ENCODE measurements around the gene RABL6. TPM values are rescaled to one million over a fixed set of nuclear protein-coding genes. Genes with fewer than 3 reads are reported as not detected.
A peak's percentile ranks its signal among the peaks of the same experiment; 100 is the strongest.

The RABL6 gene
- total RNA-seq, 2 experiments from 2014 or later: 113 to 133 TPM

GRCh38 chr9:136846376-136847087 is 38.8 kb downstream of the RABL6 start:
- Histone ChIP-seq H3K9me3 (ENCODE audit: low read length) (no peaks in the 10 kb centered on the region), H4K20me1 (ENCODE audit: insufficient read depth, low read length) (no peaks in the 10 kb centered on the region), H3K4me2 (ENCODE audit: low read length) (no peak overlapping the region), H3K4me1 (ENCODE audit: insufficient read depth, low read length, poor library complexity, severe bottlenecking) (peaks cover 29% of the 10 kb centered on the region), H3K4me3 (ENCODE audit: low read depth, low read length, poor library complexity, severe bottlenecking) (no peak overlapping the region), H3K9me2 (ENCODE audit: insufficient read depth, low read length) (no peaks in the 10 kb centered on the region), H3K27ac (ENCODE audit: low read depth, low read length, poor library complexity, severe bottlenecking) (no peak overlapping the region), H3K79me2 (ENCODE audit: insufficient read depth, low read depth, low read length) (no peaks in the 10 kb centered on the region), H2AFZ (ENCODE audit: low read length) (no peak overlapping the region), H3K36me3 (ENCODE audit: insufficient read depth, low read length) (peaks cover 4% of the 10 kb centered on the region)
- TF ChIP-seq CTCF (conservative IDR thresholded peaks at IDR 0.05; ENCODE audit: low read length) (no peak), EZH2phosphoT487 (IDR thresholded peaks at IDR 0.05; ENCODE audit: borderline replicate concordance, low read depth, low read length) (no peak)
- BruUV-seq (replicated peaks): no TSS peak
- ChIA-PET CTCF (ENCODE audit: unreplicated experiment) (no interaction called here), POLR2A (interaction anchor here (0.6 kb wide), 1 partner anchor 386 kb away, joined by 3 read pairs; no protein-coding TSS in a partner anchor)
- DNase-seq (ENCODE audit: low spot score): no peak
- intact Hi-C loops (cut with micrococcal nuclease; ENCODE audit: unreplicated experiment): no loop called here

GRCh38 chr9:136847088-136847825 is 39.5 kb downstream of the RABL6 start:
- CTCF ChIA-PET (ENCODE audit: unreplicated experiment): interaction anchor here (0.6 kb wide), 1 partner anchor 392 kb away, joined by 3 read pairs; no protein-coding TSS in a partner anchor
- TF ChIP-seq EZH2phosphoT487 (IDR thresholded peaks at IDR 0.05; ENCODE audit: borderline replicate concordance, low read depth, low read length) (no peak), CTCF (conservative IDR thresholded peaks at IDR 0.05; ENCODE audit: low read length) (no peak)
- H3K9me3 ChIP-seq (ENCODE audit: low read length): no peaks in the 10 kb centered on the region
- intact Hi-C loops (cut with micrococcal nuclease; ENCODE audit: unreplicated experiment): no loop called here
- H2AFZ ChIP-seq (ENCODE audit: low read length): no peak overlapping the region
- peaks cover 26% of the 10 kb centered on the region for H3K4me1 ChIP-seq (ENCODE audit: insufficient read depth, low read length, poor library complexity, severe bottlenecking)
- H3K27ac ChIP-seq (ENCODE audit: low read depth, low read length, poor library complexity, severe bottlenecking): peak overlapping the region; percentile 55
- peak overlapping the region; percentile 74 for H3K4me2 ChIP-seq (ENCODE audit: low read length)
- POLR2A ChIA-PET: interaction anchor here (0.5 to 0.6 kb wide), 5 partner anchors 56 to 797 kb away, joined by 3 to 6 read pairs (median 4); partner anchors contain the start of gene TMEM141
- peaks cover 4% of the 10 kb centered on the region for H3K36me3 ChIP-seq (ENCODE audit: insufficient read depth, low read length)
- H3K9me2 ChIP-seq (ENCODE audit: insufficient read depth, low read length): no peaks in the 10 kb centered on the region
- H4K20me1 ChIP-seq (ENCODE audit: insufficient read depth, low read length): no peaks in the 10 kb centered on the region
- no TSS peak for BruUV-seq (replicated peaks)
- peak; percentile 20 for DNase-seq (ENCODE audit: low spot score)
- peak overlapping the region; percentile 87 for H3K4me3 ChIP-seq (ENCODE audit: low read depth, low read length, poor library complexity, severe bottlenecking)
- no peaks in the 10 kb centered on the region for H3K79me2 ChIP-seq (ENCODE audit: insufficient read depth, low read depth, low read length)
